Osteoblast (primary cell): ENCODE results near the gene ERMARD. TPM values are rescaled to one million over a fixed set of nuclear protein-coding genes. Genes with fewer than 3 reads are reported as not detected.

Source experiments
- DNase-seq: peaks from one replicate; pipeline ENCODE4 v3.0.0; 2011; ENCODE audit warnings: low spot score, mixed read lengths; ENCODE audit not compliant: insufficient read length; ENCODE audit errors: missing footprints
- H2AFZ ChIP-seq: 2 replicates; pipeline ENCODE4 v1.6.0; 2011; ENCODE audit warnings: mild to moderate bottlenecking, low read length
- H3K27ac ChIP-seq: 2 replicates; pipeline ENCODE4 v1.5.1; 2011; ENCODE audit warnings: mild to moderate bottlenecking, low read depth, low read length, moderate library complexity
- H3K27me3 ChIP-seq: 2 replicates; pipeline ENCODE4 v1.6.0; 2012; ENCODE audit warnings: mild to moderate bottlenecking, control low read depth, inconsistent platforms, low read length, moderate library complexity; ENCODE audit not compliant: insufficient read depth
- H3K36me3 ChIP-seq: 2 replicates; pipeline ENCODE4 v1.5.1; 2011; ENCODE audit warnings: mild to moderate bottlenecking, low read length, control low read depth, moderate library complexity; ENCODE audit not compliant: insufficient read depth
- H3K4me1 ChIP-seq: 2 replicates; pipeline ENCODE4 v1.5.1; 2011; ENCODE audit warnings: mild to moderate bottlenecking, low read length, control low read depth, moderate library complexity; ENCODE audit not compliant: insufficient read depth
- H3K4me2 ChIP-seq: 2 replicates; pipeline ENCODE4 v1.6.0; 2011; ENCODE audit warnings: mild to moderate bottlenecking, low read length; ENCODE audit not compliant: insufficient read depth
- H3K4me3 ChIP-seq: fragments of 200-600 bp; sonication (generic); 3 replicates; pipeline ENCODE4 v1.5.1; 2012; ENCODE audit warnings: mild to moderate bottlenecking, low read length, inconsistent platforms; ENCODE audit not compliant: insufficient read depth
- H3K79me2 ChIP-seq: 2 replicates; pipeline ENCODE4 v1.6.0; 2012; ENCODE audit warnings: mild to moderate bottlenecking, low read length, control low read depth, inconsistent platforms; ENCODE audit not compliant: insufficient read depth
- H3K9me3 ChIP-seq: 2 replicates; pipeline ENCODE4 v1.5.1; 2011; ENCODE audit warnings: low read depth, low read length, control low read depth
- H4K20me1 ChIP-seq: 2 replicates; pipeline ENCODE4 v1.6.0; 2012; ENCODE audit warnings: mild to moderate bottlenecking, low read length, control low read depth; ENCODE audit not compliant: insufficient read depth
- total RNA-seq: library from RNA; depleted of rRNA; stranded (reverse); fragments of >200 nt; gene quantifications from 2 replicates; pipeline ENCODE4 v1.2.3, GENCODE V29; 2012
- TF ChIP-seq, protein P1 (sequence below): IDR thresholded peaks from 2 replicates; pipeline ENCODE4 v1.5.1; 2011; ENCODE audit warnings: mild to moderate bottlenecking, low read depth, low read length, moderate library complexity; ENCODE audit errors: extremely low read depth

Gene ERMARD
- total RNA-seq, 1 donor: 21.4 TPM

DNA sequence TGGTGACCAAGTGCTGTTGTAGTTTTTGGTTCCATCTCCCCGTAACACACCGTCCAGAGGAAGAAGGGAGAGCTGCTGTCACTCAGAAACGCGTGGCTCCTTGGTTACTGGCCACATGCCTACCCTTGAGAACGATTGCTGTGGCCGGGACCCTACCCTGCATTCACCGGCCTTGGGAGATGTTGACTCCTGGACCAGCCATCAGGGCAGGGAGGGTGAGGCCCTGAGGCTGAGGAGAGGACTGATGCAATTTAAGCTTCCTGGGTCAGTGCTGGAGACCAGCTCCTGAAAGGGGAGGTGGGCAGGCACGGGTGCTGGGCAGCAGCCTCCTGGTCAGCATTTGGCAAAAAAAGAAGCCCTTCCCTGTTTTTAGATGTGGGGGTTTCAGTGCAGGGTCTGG is 31.5 kb downstream of the ERMARD start:
- TF ChIP-seq, protein P1, sequence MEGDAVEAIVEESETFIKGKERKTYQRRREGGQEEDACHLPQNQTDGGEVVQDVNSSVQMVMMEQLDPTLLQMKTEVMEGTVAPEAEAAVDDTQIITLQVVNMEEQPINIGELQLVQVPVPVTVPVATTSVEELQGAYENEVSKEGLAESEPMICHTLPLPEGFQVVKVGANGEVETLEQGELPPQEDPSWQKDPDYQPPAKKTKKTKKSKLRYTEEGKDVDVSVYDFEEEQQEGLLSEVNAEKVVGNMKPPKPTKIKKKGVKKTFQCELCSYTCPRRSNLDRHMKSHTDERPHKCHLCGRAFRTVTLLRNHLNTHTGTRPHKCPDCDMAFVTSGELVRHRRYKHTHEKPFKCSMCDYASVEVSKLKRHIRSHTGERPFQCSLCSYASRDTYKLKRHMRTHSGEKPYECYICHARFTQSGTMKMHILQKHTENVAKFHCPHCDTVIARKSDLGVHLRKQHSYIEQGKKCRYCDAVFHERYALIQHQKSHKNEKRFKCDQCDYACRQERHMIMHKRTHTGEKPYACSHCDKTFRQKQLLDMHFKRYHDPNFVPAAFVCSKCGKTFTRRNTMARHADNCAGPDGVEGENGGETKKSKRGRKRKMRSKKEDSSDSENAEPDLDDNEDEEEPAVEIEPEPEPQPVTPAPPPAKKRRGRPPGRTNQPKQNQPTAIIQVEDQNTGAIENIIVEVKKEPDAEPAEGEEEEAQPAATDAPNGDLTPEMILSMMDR: no peak
- H3K4me1 ChIP-seq: no peaks in the 10 kb centered on the region
- no peak for DNase-seq

DNA sequence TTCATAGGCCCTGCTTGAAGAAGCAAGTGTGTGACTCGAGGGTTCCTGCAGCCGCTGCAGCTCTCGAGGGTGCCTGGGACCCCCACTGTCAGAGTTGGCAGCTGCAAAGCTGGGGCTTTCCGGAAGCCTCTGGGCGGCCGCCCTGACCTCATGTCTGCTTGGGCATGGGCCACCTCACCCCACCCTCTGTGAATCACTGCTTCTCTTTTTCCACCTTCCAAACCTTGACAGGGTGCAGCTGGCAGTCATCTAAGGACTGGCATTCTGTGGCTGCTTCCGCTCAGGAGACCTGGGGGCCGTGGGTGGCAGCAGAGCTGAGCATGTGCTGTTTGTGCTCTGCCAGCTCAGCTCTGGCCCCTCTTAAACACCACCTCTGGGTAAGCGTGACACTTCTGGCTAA is 32.0 kb downstream of the ERMARD start:
- H3K36me3 ChIP-seq: peaks cover 3% of the 10 kb centered on the region
- H3K4me1 ChIP-seq: no peaks in the 10 kb centered on the region
- TF ChIP-seq, protein P1: no peak
- H3K27ac ChIP-seq: no peak overlapping the region
- no peaks in the 10 kb centered on the region for H4K20me1 ChIP-seq
- H3K4me2 ChIP-seq: no peak overlapping the region
- H3K27me3 ChIP-seq: no peaks in the 10 kb centered on the region
- H3K79me2 ChIP-seq: no peaks in the 10 kb centered on the region
- H3K9me3 ChIP-seq: no peaks in the 10 kb centered on the region
- no peak for DNase-seq
- no peak overlapping the region for H2AFZ ChIP-seq
- H3K4me3 ChIP-seq: no peak overlapping the region

More for the DNA sequence above, 31.5 kb downstream of the ERMARD start:
- peaks cover 3% of the 10 kb centered on the region for H3K36me3 ChIP-seq
- H3K79me2 ChIP-seq: no peaks in the 10 kb centered on the region
- H3K4me2 ChIP-seq: no peak overlapping the region
- H2AFZ ChIP-seq: no peak overlapping the region
- no peaks in the 10 kb centered on the region for H3K9me3 ChIP-seq
- H3K27ac ChIP-seq: no peak overlapping the region
- no peaks in the 10 kb centered on the region for H3K27me3 ChIP-seq
- no peak overlapping the region for H3K4me3 ChIP-seq
- no peaks in the 10 kb centered on the region for H4K20me1 ChIP-seq

DNA sequence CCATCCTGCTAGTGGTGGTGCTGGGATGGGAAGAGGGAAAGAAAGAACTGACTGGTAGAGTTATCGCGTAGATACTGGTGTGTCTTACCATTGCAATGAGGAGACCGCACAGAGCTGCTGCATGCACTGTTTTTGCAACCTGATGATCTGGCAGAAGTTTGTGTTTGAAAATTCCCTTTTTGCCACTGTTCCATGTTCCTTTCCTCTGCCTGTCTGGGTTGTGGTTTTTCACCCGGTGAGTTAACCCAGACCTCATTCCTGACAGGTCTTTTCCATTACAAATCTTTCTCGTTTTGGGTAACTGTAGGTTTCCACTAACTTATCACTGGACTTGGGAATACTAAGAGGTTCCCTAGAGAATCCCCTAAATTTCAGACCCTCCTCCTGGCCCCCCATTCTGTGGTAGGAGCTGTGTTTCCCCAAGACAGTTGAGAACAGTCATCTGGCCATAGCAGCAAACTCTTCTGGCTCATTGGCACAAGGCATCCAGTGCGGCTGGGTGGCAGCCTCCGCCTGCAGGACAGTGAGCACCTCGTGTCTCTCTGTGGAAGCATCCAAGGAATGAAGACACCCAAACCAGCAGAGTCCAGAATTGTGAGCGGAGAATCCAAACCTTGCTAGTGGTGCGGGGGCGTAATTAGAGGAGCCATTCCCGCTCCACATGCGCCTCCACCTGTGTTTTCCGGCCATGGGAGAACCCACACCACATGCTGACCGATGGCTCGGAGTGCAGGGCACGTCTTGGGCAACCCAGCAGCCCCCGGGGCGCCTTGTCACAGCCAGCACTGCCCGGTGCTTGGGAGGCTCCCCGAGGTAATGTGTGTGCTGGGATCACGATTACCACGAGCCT is 32.8 kb downstream of the ERMARD start:
- Histone ChIP-seq H3K9me3 (no peaks in the 10 kb centered on the region), H3K79me2 (no peaks in the 10 kb centered on the region), H4K20me1 (no peaks in the 10 kb centered on the region), H3K4me2 (no peak overlapping the region), H3K27ac (no peak overlapping the region), H3K4me3 (no peak overlapping the region), H3K27me3 (no peaks in the 10 kb centered on the region), H3K36me3 (peaks cover under 1% of the 10 kb centered on the region), H3K4me1 (no peaks in the 10 kb centered on the region), H2AFZ (no peak overlapping the region)
- DNase-seq: no peak
- TF ChIP-seq, protein P1: no peak

DNA sequence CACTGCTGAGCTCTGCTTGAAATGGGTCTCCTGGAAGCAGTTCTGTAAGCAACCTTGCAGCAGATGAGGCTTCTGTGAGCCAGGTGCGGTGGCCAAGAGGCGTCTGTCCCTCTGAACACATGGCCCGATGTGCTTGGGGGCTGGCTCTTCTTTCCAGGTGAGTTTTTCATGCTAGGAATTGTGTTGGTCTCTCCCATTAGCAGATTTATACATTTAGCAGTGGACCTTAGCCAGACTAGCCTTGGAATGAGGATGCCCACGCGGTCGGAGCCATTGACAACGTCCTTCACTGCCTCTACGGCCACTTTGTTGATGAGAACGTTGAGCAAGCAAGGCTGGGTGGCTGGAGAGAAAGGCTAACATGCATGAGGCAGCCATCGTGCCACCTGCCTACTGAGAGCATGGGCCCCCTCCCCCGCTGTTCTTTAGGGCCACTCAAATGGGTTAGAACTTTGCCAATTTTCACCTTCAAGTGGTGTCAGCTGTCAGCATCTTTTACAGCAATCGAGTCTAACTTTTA is 33.5 kb downstream of the ERMARD start:
- Histone ChIP-seq H3K27ac (no peak overlapping the region), H3K79me2 (no peaks in the 10 kb centered on the region), H3K4me3 (no peak overlapping the region), H3K36me3 (no peaks in the 10 kb centered on the region), H3K4me1 (peaks cover 5% of the 10 kb centered on the region), H3K9me3 (no peaks in the 10 kb centered on the region), H3K27me3 (no peaks in the 10 kb centered on the region), H4K20me1 (no peaks in the 10 kb centered on the region), H3K4me2 (no peak overlapping the region), H2AFZ (no peak overlapping the region)
- TF ChIP-seq, protein P1: no peak
- DNase-seq: no peak
